Nasal cavity respiratory epithelium epithelial cell of viscerocranial mucosa (primary cell): ENCODE data around the gene BRCA2. TPM values are rescaled to one million over a fixed set of nuclear protein-coding genes. Genes with fewer than 3 reads are reported as not detected.

Experiments
- total RNA-seq: library from RNA; depleted of rRNA; stranded (reverse); fragments of >200 nt; gene quantifications from 2 replicates; pipeline ENCODE4 v1.2.3, GENCODE V29; 2014

The BRCA2 gene
- total RNA-seq: 1.1 and 2.7 TPM in 2 replicates

GRCh38 chr13:32315238-32316027 is at the start of gene BRCA2, which contains the start of gene ZAR1L:
Gene BRCA2, plus strand, starts transcription at chr13:32315508. Its CDS starts 953 bp downstream, at chr13:32316461.
Gene ZAR1L, minus strand, starts transcription at chr13:32315363. Its CDS starts 3,438 bp downstream, at chr13:32311925.

DNA sequence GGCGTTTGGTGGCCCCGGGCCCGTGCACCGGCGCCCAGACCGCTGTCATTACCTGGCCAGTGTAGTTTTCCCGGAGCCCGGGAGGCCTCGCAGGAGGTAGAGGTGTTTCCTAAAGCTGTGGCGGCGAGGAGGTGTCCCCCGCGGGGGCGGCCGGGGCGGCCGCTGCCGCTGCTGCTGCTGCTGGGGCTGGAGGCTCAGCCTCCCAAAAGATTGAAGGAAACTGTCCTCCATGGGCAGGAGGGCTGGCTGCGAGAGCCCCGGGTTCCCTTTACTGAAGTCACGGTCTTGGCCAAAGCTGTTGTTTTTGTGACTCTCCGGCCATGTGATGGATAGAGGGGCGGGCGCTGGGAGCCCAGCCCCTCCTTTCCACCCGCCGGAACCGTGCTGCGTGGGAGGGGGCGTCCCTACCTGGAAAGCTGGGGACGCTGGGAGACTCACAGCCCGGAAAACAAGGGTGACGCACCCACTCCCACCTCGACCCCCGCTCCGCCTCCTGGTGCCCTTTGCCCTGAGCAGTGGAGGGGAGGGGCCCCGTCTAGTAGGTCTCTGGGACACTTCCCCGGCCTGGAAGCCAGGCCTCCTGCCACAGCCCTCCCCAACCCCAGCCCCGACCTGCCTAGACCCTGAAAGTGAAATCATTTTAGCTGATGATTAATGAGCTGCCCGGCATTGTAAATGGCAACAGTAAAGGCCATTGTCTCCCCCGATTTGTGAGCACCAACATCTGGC is 112.7 kb downstream of the BRCA2 start, which contains the start of gene N4BP2L1:
Gene N4BP2L1, minus strand, starts transcription at position 279 of the 729 bp plus-strand sequence. Its CDS starts 48 bp downstream, at position 231.

Other genes starting within 250 kb of the BRCA2 start
- gene ZAR1L, start 145 bp upstream of the BRCA2 start, total RNA-seq: not detected in 2 replicates
- gene N4BP2L1, start 112.6 kb downstream of the BRCA2 start, total RNA-seq: 0.34 and 2.7 TPM in 2 replicates
- gene N4BP2L2, start 223.3 kb downstream of the BRCA2 start, total RNA-seq: 76.9 and 154 TPM in 2 replicates